Loucy (cell line): ENCODE measurements around the gene BTD.

Source experiments
- H2AFZ ChIP-seq: fragments of 200-600 bp; sonication (generic); 2 replicates; pipeline ENCODE4 v1.6.0; 2016; ENCODE audit warnings: antibody characterized with exemption, mild to moderate bottlenecking, low read length, moderate library complexity
- H3F3A ChIP-seq: fragments of 200-600 bp; 2 replicates; pipeline ENCODE4 v1.6.0; 2016; ENCODE audit warnings: antibody characterized with exemption, low read depth, mild to moderate bottlenecking
- H3K27me3 ChIP-seq: fragments of 200-600 bp; sonication (generic); 2 replicates; pipeline ENCODE4 v1.6.1; 2014; ENCODE audit warnings: low read length, mild to moderate bottlenecking; ENCODE audit not compliant: insufficient read depth, poor library complexity, severe bottlenecking
- H3K36me3 ChIP-seq: fragments of 200-600 bp; sonication (generic); 2 replicates; pipeline ENCODE4 v1.6.1; 2016; ENCODE audit warnings: low read length; ENCODE audit not compliant: insufficient read depth
- H3K4me1 ChIP-seq: fragments of 200-600 bp; sonication (generic); 2 replicates; pipeline ENCODE4 v1.5.1; 2014; ENCODE audit warnings: low read length, mild to moderate bottlenecking; ENCODE audit not compliant: insufficient read depth, poor library complexity, severe bottlenecking
- H3K4me2 ChIP-seq: fragments of 200-600 bp; sonication (generic); 2 replicates; pipeline ENCODE4 v1.6.0; 2014; ENCODE audit warnings: antibody characterized with exemption, low read length, low read depth, mild to moderate bottlenecking; ENCODE audit not compliant: poor library complexity, severe bottlenecking
- H3K4me3 ChIP-seq: fragments of 200-600 bp; sonication (generic); 2 replicates; pipeline ENCODE4 v1.5.1; 2014; ENCODE audit warnings: low read length, mild to moderate bottlenecking, mixed read lengths; ENCODE audit not compliant: poor library complexity, severe bottlenecking
- H3K79me2 ChIP-seq: fragments of 200-600 bp; sonication (generic); 2 replicates; pipeline ENCODE4 v1.6.1; 2014; ENCODE audit warnings: low read length; ENCODE audit not compliant: insufficient read depth
- H3K9ac ChIP-seq: fragments of 200-600 bp; sonication (generic); 2 replicates; pipeline ENCODE4 v1.6.0; 2014; ENCODE audit warnings: mild to moderate bottlenecking, low read depth, low read length, moderate library complexity; ENCODE audit not compliant: poor library complexity, severe bottlenecking
- H3K9me2 ChIP-seq: fragments of 200-600 bp; sonication (generic); replicated peaks from 2 replicates; pipeline ENCODE4 v1.6.1; 2016; ENCODE audit warnings: low read depth, low read length, mixed read lengths
- H3K9me3 ChIP-seq: fragments of 200-600 bp; sonication (generic); 2 replicates; pipeline ENCODE4 v1.6.1; 2014; ENCODE audit warnings: mild to moderate bottlenecking, antibody characterized with exemption, low read length, low read depth; ENCODE audit not compliant: insufficient read depth
- H4K20me1 ChIP-seq: fragments of 200-600 bp; sonication (generic); 2 replicates; pipeline ENCODE4 v1.6.0; 2014; ENCODE audit warnings: antibody characterized with exemption, low read length, mild to moderate bottlenecking; ENCODE audit not compliant: insufficient read depth, poor library complexity, severe bottlenecking
- CTCF ChIP-seq: fragments of 200-600 bp; sonication (generic); conservative IDR thresholded peaks from 2 replicates; pipeline ENCODE4 v1.5.1; 2014; ENCODE audit warnings: mild to moderate bottlenecking, antibody characterized with exemption, low read length
- EZH2phosphoT487 ChIP-seq: fragments of 200-600 bp; IDR thresholded peaks from 2 replicates; pipeline ENCODE4 v1.6.1; 2018; ENCODE audit warnings: antibody characterized with exemption, mild to moderate bottlenecking, moderate library complexity, borderline replicate concordance

Gene BTD

DNA sequence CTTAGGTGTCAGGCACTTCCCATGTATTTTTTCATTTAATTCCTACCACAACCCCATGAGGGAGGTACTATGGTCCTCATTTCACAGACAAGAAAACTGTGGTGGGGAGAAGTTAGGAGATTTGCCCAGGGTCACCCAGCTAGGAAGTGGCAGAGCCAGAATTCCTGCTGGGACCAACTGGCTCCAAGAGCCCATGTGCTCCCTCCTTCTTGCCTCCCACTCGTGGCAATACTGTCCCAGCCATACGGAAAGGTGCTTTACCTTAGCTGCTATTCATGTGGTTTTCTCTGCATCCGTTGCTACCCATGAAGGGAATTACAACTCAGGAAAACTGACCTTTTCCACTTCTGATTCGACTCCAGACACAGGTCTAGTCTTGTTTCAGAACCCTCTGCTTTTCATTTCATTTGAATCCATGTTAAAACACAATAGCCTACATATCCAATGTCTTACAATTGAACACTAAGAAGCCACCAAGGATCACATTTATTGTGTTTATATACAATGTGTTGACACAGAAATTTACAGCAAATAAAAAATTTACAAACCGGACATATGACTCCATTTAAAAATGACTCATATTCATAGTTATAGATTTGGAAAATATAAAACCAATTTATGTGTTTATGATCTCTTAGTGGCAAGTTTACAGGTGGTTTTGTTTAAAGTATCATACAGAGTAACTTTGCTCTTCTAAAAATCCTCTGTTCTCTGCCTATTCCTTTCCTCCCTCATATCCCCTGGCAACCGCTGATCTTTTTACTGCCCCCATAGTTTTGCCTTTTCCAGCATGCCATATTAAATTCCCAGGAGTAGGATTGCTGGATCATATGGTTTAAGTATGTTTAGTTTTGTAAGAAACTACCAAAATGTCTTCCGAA is 58.8 kb downstream of the BTD start:
- Histone ChIP-seq H3K4me1 (peaks cover 15% of the 10 kb centered on the region), H3F3A (no peaks in the 10 kb centered on the region), H3K9ac (no peak overlapping the region), H3K79me2 (no peaks in the 10 kb centered on the region), H3K36me3 (no peaks in the 10 kb centered on the region), H2AFZ (no peak overlapping the region), H3K9me3 (no peaks in the 10 kb centered on the region), H3K4me3 (no peak overlapping the region), H4K20me1 (no peaks in the 10 kb centered on the region), H3K4me2 (no peak overlapping the region), H3K27me3 (no peaks in the 10 kb centered on the region), H3K9me2 (no peaks in the 10 kb centered on the region)
- TF ChIP-seq EZH2phosphoT487 (no peak), CTCF (no peak)

DNA sequence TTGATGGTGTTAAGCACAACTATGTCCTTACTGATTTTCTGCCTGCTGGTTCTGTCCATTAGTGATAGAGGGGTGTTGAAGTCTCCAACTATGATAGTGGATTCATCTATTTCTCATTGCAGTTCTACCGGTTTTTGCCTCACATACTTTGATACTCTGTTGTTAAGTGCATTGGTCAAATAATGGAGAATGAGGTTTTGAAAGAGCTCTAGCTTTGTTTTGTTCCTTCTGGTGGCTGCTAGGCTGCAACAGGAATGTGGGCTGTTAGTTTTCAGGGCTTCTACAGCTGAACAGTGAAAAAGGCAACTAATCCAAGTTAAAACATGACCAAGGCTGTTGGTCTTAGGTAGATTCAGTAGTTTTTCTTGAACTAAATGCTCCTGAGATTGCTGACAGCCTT is 62.6 kb downstream of the BTD start:
- H3K4me1 ChIP-seq = peaks cover 21% of the 10 kb centered on the region
- no peaks in the 10 kb centered on the region for H4K20me1 ChIP-seq
- H2AFZ ChIP-seq = no peak overlapping the region
- H3K9me3 ChIP-seq = no peaks in the 10 kb centered on the region
- H3K9ac ChIP-seq = no peak overlapping the region
- H3K27me3 ChIP-seq = no peaks in the 10 kb centered on the region
- no peaks in the 10 kb centered on the region for H3K79me2 ChIP-seq
- TF ChIP-seq EZH2phosphoT487 = no peak
- TF ChIP-seq CTCF = no peak
- no peak overlapping the region for H3K4me2 ChIP-seq
- H3K9me2 ChIP-seq = no peaks in the 10 kb centered on the region
- H3K36me3 ChIP-seq = peaks cover 20% of the 10 kb centered on the region; the same call in 1 of the 2 replicates
- H3K4me3 ChIP-seq = no peak overlapping the region
- H3F3A ChIP-seq = no peaks in the 10 kb centered on the region

DNA sequence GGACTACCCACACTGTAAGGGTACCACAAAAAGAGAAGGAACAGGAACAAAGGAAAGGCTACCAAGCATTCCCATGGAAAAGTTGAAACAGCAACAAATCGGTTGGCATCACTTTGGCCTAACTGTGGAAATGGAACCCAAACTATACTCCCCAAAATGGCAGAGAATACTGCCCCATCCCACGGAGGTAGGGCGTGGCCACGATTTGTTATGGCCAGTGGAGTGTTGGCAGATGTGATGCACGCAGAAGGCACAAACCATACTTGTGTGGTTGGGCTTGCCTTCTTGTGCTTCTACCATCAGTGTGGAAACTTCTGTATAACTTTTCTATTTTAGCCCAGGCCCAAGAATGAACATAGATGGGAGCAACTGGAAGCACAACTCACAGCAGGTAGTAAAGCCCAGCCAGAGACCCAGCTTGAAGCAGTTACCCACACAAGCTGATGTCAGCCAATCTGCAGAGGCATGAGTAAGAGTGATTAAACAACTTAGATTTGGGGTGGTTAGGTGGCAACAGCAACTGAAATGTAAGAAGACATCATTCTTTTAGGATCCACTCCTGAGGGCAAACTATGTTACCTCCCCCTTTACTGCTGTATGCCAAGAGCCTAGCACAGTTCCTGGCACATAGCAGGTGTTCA is 64.1 kb downstream of the BTD start:
- H3K9me3 ChIP-seq = no peaks in the 10 kb centered on the region
- TF ChIP-seq EZH2phosphoT487 (no peak), CTCF (no peak)
- H4K20me1 ChIP-seq = no peaks in the 10 kb centered on the region
- peaks cover 35% of the 10 kb centered on the region; the same call in 1 of the 2 replicates for H3K36me3 ChIP-seq
- no peaks in the 10 kb centered on the region for H3K27me3 ChIP-seq
- H3K4me3 ChIP-seq = no peak overlapping the region
- peaks cover 11% of the 10 kb centered on the region for H3K4me1 ChIP-seq
- no peak overlapping the region for H3K9ac ChIP-seq
- H3F3A ChIP-seq = no peaks in the 10 kb centered on the region
- H3K79me2 ChIP-seq = no peaks in the 10 kb centered on the region
- H3K9me2 ChIP-seq = no peaks in the 10 kb centered on the region
- H3K4me2 ChIP-seq = no peak overlapping the region
- H2AFZ ChIP-seq = no peak overlapping the region
